SH-SY5Y (cell line): Measurements from ENCODE around the gene RSL1D1.

ENCODE experiments used
- GATA2 ChIP-seq: IDR thresholded peaks from 2 replicates; pipeline ENCODE4 v1.6.1; 2011; ENCODE audit warnings: mild to moderate bottlenecking, low read depth, low read length
- GATA3 ChIP-seq: IDR thresholded peaks from 2 replicates; pipeline ENCODE4 v1.6.1; 2011; ENCODE audit warnings: low read depth, mild to moderate bottlenecking, low read length, moderate library complexity

- TF ChIP-seq GATA2 (peak; percentile 49; the same call in 1 of the 2 replicates), GATA3 (no peak)
These were observed 45.8 kb downstream of the RSL1D1 start for GRCh38 chr16:11805556-11805955.
